ENCODE data around the gene MRM3. TPM values are rescaled to one million over a fixed set of nuclear protein-coding genes. Genes with fewer than 3 reads are reported as not detected.
"Not testable (repeated sequence)": the region's sequence is repeated elsewhere in the genome, so short reads cannot be mapped to it uniquely, and the experiment has no call there.

The MRM3 gene
- total RNA-seq, 1 donor from 2014 or later: 17.0 TPM

DNA sequence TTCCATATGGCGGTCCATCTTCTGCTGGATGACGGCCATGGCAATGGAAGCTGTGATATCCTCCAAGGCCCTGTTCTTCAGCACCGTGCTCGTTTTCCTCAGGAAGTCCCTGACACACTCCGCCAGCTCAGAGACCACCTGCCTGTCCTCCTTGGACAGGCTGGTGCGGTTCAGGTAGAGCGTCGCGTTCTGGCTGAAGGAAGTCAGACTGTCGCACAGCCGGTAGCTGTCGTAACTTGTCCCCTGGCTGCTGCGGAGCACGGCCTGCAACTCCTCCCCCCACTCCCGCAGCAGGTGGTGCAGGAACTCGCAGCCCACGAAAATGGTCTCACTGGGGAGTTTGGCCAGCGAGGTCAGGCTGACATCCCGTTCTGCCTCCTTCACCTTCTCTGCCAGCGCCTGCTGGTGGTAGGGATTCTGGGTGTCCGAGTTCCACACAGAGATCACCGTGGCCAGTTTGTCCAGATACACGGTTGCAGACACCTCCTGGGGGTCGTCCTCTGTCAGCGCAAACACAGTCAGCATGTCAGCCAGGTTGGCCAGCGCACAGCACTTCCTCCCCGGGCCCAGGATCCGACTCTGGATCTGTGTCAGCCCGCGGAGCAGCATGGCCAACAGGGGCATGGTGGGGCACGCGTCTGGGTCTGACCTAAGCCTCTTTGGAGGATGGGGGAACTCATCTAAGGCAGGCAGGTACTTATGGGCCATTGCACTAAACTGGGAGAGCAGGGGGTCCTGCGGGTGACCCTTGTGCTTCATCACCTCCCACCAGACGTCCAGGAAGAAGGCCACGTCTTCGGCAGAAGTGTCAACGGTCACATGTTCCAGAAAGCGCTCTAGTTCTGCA lies 35.1 kb upstream of the MRM3 start:
- intact Hi-C loops (cut with DNase I): no loop called here
- no peak for DNase-seq (ENCODE audit: low spot score in 2 of 2)
- H3K27me3 ChIP-seq: no peaks in the 10 kb centered on the region
- H3K4me1 ChIP-seq: peaks cover 6 to 11% of the 10 kb centered on the region in 2 donors
- TF ChIP-seq, protein P1, sequence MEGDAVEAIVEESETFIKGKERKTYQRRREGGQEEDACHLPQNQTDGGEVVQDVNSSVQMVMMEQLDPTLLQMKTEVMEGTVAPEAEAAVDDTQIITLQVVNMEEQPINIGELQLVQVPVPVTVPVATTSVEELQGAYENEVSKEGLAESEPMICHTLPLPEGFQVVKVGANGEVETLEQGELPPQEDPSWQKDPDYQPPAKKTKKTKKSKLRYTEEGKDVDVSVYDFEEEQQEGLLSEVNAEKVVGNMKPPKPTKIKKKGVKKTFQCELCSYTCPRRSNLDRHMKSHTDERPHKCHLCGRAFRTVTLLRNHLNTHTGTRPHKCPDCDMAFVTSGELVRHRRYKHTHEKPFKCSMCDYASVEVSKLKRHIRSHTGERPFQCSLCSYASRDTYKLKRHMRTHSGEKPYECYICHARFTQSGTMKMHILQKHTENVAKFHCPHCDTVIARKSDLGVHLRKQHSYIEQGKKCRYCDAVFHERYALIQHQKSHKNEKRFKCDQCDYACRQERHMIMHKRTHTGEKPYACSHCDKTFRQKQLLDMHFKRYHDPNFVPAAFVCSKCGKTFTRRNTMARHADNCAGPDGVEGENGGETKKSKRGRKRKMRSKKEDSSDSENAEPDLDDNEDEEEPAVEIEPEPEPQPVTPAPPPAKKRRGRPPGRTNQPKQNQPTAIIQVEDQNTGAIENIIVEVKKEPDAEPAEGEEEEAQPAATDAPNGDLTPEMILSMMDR (IDR thresholded peaks at IDR 0.05): no peak
- H3K27ac ChIP-seq: no peak overlapping the region
- H3K36me3 ChIP-seq: peaks cover 50 to 58% of the 10 kb centered on the region in 2 donors
- no peaks in the 10 kb centered on the region for H3K9me3 ChIP-seq
- H3K4me3 ChIP-seq: no peak overlapping the region

DNA sequence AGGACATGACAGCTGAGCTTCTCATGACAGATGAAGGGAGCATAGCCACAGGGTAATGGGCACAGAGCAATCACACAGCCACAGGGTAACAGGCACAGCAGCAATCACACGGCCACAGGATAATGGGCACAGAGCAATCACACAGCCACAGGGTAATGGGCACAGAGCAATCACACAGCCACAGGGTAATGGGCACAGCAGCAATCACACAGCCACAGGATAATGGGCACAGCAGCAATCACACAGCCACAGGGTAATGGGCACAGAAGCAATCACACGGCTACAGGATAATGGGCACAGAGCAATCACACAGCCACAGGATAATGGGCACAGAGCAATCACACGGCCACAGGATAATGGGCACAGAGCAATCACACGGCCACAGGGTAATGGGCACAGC lies 33.5 kb upstream of the MRM3 start:
- peaks cover 6 to 11% of the 10 kb centered on the region in 2 donors for H3K4me1 ChIP-seq
- peaks cover 43 to 44% of the 10 kb centered on the region in 2 donors for H3K36me3 ChIP-seq
- H3K9me3 ChIP-seq; H3K4me3 ChIP-seq; DNase-seq (ENCODE audit: low spot score in 2 of 2); intact Hi-C loops (cut with DNase I); H3K27me3 ChIP-seq; H3K27ac ChIP-seq: not testable (repeated sequence)

DNA sequence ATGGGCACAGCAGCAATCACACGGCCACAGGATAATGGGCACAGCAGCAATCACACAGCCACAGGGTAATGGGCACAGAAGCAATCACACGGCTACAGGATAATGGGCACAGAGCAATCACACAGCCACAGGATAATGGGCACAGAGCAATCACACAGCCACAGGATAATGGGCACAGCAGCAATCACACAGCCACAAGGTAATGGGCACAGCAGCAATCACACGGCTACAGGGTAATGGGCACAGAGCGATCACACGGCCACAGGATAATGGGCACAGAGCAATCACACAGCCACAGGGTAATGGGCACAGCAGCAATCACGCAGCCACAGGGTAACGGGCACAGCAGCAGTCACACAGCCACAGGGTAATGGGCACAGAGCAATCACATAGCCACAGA lies 32.8 kb upstream of the MRM3 start:
- DNase-seq (ENCODE audit: low spot score in 2 of 2); H3K27me3 ChIP-seq; intact Hi-C loops (cut with DNase I); H3K9me3 ChIP-seq; H3K27ac ChIP-seq; H3K4me3 ChIP-seq: not testable (repeated sequence)
- Histone ChIP-seq H3K36me3 (peaks cover 35 to 36% of the 10 kb centered on the region in 2 donors), H3K4me1 (peaks cover 6 to 11% of the 10 kb centered on the region in 2 donors)

DNA sequence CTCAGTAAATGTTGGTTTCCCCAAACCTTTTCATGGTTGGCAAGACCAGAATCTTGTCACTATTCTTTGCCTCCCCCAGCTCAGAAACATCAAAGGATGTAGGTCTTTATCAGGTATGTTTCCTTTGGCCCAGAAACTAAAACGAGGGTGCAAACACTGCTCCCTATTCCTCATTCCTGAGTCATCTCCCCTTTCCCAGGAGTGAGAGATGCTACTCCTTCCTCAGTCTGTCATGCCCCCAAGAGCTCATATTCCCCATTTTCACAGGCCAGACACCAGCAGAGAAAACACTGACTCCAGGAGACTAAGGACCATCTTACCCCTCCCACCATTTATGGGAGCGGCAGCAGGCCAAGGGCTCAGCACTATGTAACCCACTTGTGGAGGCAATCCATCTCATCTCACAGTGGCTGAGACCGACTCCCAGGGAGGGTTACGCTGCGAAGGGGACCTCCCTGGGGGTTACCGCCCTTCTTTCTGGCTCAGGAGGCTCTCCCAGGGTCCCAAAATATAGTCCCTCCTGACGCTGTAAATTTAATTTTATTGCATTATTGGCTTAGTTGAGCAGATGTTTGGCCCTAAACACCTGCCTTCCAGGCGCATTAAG lies 31.6 kb upstream of the MRM3 start:
- intact Hi-C loops (cut with DNase I): no loop called here

DNA sequence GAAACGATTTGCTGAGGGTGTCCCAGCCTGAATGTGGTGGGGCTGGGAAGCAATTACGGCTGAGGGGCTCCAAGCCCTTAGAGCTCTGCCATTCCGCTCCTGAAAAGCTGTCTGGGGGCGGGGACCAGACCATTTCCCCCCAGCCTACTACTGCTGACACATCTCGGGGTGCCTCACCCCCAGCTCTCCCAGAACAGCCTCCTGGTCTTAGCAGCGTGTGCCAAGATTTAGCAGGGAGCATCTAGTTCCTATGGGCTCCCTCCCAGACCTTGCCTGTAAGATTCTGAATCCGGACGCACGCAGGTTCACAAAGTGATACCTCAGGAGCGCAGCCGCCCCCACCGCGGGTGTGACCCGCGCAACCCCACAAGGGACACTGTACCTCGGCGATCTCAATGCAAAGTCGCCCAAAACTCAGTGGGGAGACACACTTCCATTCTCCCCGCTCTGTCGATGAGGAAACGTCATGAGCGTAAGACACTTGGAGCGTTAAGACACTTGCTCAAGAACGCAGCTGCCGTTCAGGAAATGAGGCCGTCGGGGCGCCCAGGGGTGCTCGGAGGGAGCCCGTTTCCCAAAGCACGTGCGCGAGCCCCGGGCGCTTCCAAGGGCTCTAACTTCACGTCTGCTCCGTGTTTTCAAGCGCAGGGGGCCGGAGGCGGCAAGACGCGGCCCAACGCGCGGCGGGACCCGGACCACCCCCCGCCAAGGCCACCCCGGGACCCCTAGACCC lies 30.7 kb upstream of the MRM3 start:
- H3K27ac ChIP-seq: peak overlapping the region; percentile 81 to 88
- peak overlapping the region; percentile 70 to 95 for H3K4me3 ChIP-seq
- TF ChIP-seq, protein P1 (IDR thresholded peaks at IDR 0.05): no peak
- H3K4me1 ChIP-seq: peaks cover 6 to 14% of the 10 kb centered on the region in 2 donors
- DNase-seq (ENCODE audit: low spot score in 2 of 2): no peak
- H3K36me3 ChIP-seq: peaks cover 16% of the 10 kb centered on the region in 2 donors
- no peaks in the 10 kb centered on the region for H3K9me3 ChIP-seq
- intact Hi-C loops (cut with DNase I): loop anchor here (1.0 kb wide), 1 partner anchor 37 kb away; the partner anchor contains the start of gene VPS53
- H3K27me3 ChIP-seq: no peaks in the 10 kb centered on the region

More for the DNA sequence above, 31.6 kb upstream of the MRM3 start:
- DNase-seq (ENCODE audit: low spot score in 2 of 2): no peak
- Histone ChIP-seq H3K9me3 (no peaks in the 10 kb centered on the region), H3K4me1 (peaks cover 6 to 11% of the 10 kb centered on the region in 2 donors), H3K4me3 (peak overlapping the region; percentile 70 to 95), H3K27me3 (no peaks in the 10 kb centered on the region), H3K27ac (no peak overlapping the region), H3K36me3 (peaks cover 25% of the 10 kb centered on the region in 2 donors)
- TF ChIP-seq, protein P1 (IDR thresholded peaks at IDR 0.05): no peak

DNA sequence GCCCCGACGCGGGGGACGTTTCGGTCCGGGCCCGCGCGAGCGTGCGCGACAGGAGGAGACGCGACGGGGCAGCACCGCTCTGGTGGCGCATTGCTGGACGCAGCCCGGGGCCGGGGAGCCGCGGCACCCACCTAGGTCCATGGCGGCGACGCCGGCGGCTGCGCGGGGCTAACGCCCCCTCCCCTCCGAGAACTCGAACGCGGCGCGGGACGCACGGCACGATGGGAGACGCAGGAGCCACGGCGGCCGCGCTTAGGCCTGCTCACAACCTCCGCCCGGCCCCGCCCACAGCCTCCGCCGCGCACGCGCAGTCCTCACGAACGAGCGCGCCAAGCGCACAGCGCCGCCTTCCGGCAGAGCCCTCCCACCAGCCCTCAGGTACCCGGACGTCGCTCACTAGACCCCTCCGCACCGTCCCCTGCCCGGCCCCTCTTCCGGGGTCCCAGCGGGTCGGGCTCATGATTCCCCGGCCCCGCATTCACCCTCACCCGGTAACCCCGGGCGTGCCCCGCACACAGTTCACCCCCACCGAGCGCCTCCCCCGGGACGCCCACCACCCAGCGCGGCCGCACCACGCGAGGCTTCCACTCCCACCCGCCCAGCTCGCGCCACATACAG lies 30.0 kb upstream of the MRM3 start, which contains the start of gene GEMIN4:
Gene GEMIN4 (minus strand): TSS at position 263 of the 618 bp plus-strand sequence. CDS start 122 bp downstream, at position 141.
- Histone ChIP-seq H3K27me3 (no peaks in the 10 kb centered on the region), H3K4me1 (peaks cover 6 to 14% of the 10 kb centered on the region in 2 donors), H3K36me3 (peaks cover 9% of the 10 kb centered on the region in 2 donors), H3K27ac (peak within 1 kb of the TSS; percentile 81 to 88), H3K9me3 (no peaks in the 10 kb centered on the region), H3K4me3 (peak within 1 kb of the TSS; percentile 70 to 95)
- intact Hi-C loops (cut with DNase I): loop anchor here (1.0 kb wide), 1 partner anchor 38 kb away; the partner anchor contains the start of gene VPS53
- TF ChIP-seq, protein P1 (IDR thresholded peaks at IDR 0.05): peak; percentile 94 to 97 (median 95)
- DNase-seq (ENCODE audit: low spot score in 2 of 2): peak; percentile 33 to 96

Measured in ascending aorta (tissue), 2 donors.